WERI-Rb-1 (cell line): ENCODE data around the gene ENAH.

ENCODE experiments used
- DNase-seq: peaks from one replicate; pipeline ENCODE4 v3.0.0-alpha.2; 2020
- H3K27ac ChIP-seq: fragments of 250-450 bp; sonication (Bioruptor Pico); 2 replicates; pipeline ENCODE4 v1.5.1; 2020; ENCODE audit warnings: mild to moderate bottlenecking, moderate library complexity
- H3K27me3 ChIP-seq: fragments of 250-450 bp; sonication (Bioruptor Pico); 2 replicates; pipeline ENCODE4 v1.5.1; 2021; ENCODE audit warnings: mild to moderate bottlenecking, low read depth, moderate library complexity; ENCODE audit not compliant: insufficient read depth, severe bottlenecking
- H3K36me3 ChIP-seq: fragments of 250-450 bp; sonication (Bioruptor Pico); 2 replicates; pipeline ENCODE4 v1.5.1; 2020; ENCODE audit warnings: mild to moderate bottlenecking, moderate library complexity
- H3K4me3 ChIP-seq: 2 replicates; pipeline ENCODE4 v1.5.1; 2011; ENCODE audit warnings: low read depth, mild to moderate bottlenecking, control low read depth, low read length
- H3K9me3 ChIP-seq: fragments of 250-450 bp; sonication (Bioruptor Pico); 2 replicates; pipeline ENCODE4 v1.5.1; 2021; ENCODE audit warnings: mild to moderate bottlenecking, moderate library complexity; ENCODE audit not compliant: severe bottlenecking
- TF ChIP-seq, protein P1 (sequence below): IDR thresholded peaks from 2 replicates; pipeline ENCODE4 v1.5.1; 2011; ENCODE audit warnings: low read depth, mild to moderate bottlenecking, control low read depth, inconsistent platforms, low read length

Gene ENAH

DNA sequence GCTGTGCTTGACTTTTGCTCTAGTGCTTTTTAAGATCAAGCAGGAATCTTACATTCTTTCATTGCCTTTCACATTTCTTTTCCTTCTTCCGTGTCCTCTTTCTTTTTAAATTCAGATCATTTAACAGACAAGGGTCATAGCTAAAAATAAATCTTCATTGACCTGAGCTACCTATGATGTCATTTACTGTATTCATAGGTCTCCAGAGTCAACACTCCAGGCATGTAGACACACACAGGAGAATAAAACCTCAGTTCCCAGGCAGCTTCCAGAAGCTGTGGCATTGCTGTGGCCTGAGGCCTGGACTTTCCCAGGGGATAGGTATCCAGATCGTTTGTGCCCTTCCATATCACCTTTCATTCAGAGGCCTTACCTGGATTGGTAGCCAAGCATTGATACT, 38.5 kb upstream of the ENAH start:
- Histone ChIP-seq H3K27me3 (no peaks in the 10 kb centered on the region), H3K9me3 (no peaks in the 10 kb centered on the region), H3K4me3 (no peak overlapping the region), H3K27ac (no peak overlapping the region), H3K36me3 (no peaks in the 10 kb centered on the region)
- DNase-seq: no peak
- TF ChIP-seq, protein P1, sequence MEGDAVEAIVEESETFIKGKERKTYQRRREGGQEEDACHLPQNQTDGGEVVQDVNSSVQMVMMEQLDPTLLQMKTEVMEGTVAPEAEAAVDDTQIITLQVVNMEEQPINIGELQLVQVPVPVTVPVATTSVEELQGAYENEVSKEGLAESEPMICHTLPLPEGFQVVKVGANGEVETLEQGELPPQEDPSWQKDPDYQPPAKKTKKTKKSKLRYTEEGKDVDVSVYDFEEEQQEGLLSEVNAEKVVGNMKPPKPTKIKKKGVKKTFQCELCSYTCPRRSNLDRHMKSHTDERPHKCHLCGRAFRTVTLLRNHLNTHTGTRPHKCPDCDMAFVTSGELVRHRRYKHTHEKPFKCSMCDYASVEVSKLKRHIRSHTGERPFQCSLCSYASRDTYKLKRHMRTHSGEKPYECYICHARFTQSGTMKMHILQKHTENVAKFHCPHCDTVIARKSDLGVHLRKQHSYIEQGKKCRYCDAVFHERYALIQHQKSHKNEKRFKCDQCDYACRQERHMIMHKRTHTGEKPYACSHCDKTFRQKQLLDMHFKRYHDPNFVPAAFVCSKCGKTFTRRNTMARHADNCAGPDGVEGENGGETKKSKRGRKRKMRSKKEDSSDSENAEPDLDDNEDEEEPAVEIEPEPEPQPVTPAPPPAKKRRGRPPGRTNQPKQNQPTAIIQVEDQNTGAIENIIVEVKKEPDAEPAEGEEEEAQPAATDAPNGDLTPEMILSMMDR: no peak

DNA sequence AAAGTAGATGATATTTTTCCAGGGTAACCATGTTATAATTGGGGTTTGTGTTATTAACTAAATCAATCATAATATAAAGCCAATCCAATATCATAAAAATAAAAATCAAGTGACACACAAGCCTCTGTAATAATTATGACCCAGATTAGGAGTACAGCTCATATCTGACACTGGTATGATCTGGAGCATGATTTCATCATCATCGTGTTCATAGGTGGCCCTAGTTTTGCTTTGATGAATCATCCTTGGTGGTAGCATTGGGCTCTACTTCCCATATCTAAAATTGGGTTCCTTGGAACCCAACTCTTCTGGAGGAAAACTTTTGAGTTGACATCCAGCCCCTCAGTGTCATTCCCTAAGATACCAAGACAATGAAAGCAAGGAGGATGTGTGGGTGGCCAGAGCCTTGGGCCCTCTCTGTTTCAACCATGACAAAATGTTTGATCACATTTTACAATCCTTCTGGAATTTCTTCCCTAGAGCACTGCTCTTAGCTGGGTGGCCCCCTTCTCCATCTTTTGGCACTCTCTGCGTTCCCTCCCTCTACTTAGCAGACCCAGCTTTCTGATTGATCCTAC, 37.0 kb upstream of the ENAH start:
- TF ChIP-seq, protein P1: no peak
- Histone ChIP-seq H3K9me3 (no peaks in the 10 kb centered on the region), H3K4me3 (no peak overlapping the region), H3K36me3 (no peaks in the 10 kb centered on the region), H3K27me3 (no peaks in the 10 kb centered on the region), H3K27ac (no peak overlapping the region)
- DNase-seq: no peak

DNA sequence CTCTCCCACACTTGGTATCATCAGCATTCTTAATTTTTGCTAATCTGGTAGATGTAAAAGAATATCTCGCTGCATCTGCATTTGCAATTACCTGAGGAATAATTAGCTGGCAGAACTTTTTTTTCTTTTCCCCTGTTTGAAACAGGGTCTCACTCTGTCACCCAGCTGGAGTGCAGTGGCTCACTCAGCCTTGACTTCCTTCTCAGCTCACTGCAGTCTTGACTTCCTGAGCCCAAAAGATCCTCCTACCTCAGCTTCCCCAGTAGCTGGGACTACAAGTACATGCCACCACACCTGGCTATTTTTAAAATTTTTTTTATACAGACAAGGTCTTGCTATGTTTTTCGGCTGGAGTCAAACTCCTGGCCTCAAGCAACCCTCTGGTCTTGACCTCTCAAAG, 35.4 kb upstream of the ENAH start:
- no peaks in the 10 kb centered on the region for H3K9me3 ChIP-seq
- DNase-seq: no peak
- no peak overlapping the region for H3K27ac ChIP-seq
- H3K27me3 ChIP-seq: no peaks in the 10 kb centered on the region
- H3K36me3 ChIP-seq: no peaks in the 10 kb centered on the region
- no peak overlapping the region for H3K4me3 ChIP-seq
- TF ChIP-seq, protein P1: no peak

DNA sequence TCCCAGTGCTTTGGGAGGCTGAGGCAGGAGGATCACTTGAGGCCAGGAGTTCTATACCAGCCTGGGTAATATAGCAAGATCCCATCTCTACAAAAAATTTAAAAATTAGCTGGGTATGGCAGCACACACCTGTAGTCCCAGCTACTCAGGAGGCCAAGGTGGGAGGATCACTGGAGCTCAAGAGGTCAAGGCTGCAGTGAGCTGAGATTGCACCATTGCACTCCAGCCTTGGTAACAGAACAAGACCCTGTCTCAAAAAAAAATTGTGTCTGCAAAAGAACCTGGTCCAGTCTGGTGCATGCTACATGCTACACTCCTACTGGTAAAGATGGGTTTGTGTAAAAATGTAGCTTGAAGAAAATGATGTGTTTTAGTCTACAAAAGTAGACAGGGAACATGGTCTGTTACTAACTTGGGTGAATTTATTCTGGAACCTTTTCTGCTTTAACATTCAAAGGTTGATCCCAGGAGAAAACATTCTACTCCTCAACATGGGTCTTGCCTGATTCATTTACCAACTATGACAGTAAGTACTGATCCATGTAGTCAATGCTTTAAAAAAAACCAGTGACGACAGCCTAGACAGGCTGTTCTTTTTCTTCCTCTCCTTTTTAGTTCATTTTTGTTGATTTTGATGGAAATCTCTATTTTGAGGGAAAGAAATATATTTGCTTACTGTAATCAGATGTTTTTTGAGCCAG, 32.7 kb upstream of the ENAH start:
- Histone ChIP-seq H3K4me3 (no peak overlapping the region), H3K27ac (no peak overlapping the region), H3K9me3 (no peaks in the 10 kb centered on the region), H3K36me3 (no peaks in the 10 kb centered on the region), H3K27me3 (no peaks in the 10 kb centered on the region)
- DNase-seq: no peak
- TF ChIP-seq, protein P1: no peak

DNA sequence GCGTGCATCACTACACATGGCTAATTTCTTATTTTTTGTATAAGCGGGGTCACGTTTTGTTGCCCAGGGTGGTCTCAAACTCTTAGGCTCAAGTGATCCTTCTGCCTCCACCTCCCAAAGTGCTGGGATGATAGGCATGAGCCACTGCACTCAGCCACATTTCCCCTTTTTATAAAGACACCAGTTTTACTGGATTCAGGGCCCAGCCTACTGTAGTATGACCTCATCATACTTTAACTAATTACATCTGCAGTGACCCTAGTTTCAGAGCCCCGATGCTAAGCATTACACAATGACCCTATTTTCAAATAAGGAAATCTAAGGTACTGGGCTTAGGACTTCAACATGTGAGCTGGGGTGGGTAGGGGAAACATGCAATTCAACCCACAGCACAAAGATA, 31.8 kb upstream of the ENAH start:
- H3K9me3 ChIP-seq: no peaks in the 10 kb centered on the region
- TF ChIP-seq, protein P1: no peak
- no peak overlapping the region for H3K4me3 ChIP-seq
- no peaks in the 10 kb centered on the region for H3K36me3 ChIP-seq
- H3K27me3 ChIP-seq: no peaks in the 10 kb centered on the region
- no peak for DNase-seq
- H3K27ac ChIP-seq: no peak overlapping the region

DNA sequence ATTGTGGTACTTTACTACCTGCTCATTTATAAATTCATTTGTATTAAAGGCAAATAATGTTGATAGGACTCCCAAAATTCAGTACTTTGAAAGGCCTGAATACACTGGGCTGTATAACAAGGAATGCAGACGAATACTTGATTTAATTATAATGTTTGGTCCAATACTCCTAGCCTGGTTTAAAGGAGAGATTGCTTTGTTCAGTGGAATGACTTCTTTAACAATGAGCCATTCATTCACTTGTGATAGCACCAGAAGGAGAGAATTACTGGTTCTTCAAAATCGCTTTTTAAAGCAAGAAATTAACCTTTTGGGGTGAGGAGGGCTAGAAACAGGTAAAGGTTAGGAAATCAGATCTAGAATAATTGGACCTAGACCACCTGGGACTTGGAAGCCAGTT, 28.3 kb upstream of the ENAH start:
- Histone ChIP-seq H3K27ac (no peak overlapping the region), H3K4me3 (no peak overlapping the region), H3K9me3 (no peaks in the 10 kb centered on the region), H3K27me3 (no peaks in the 10 kb centered on the region), H3K36me3 (no peaks in the 10 kb centered on the region)
- DNase-seq: no peak
- TF ChIP-seq, protein P1: no peak
